CD14-positive monocyte (primary cell): Measurements from ENCODE around the gene LRWD1. TPM values are rescaled to one million over a fixed set of nuclear protein-coding genes. Genes with fewer than 3 reads are reported as not detected.
A peak's percentile ranks its signal among the peaks of the same experiment; 100 is the strongest.

Source experiments
- DNase-seq, 3 donors: peaks; one replicate each; pipeline ENCODE4 v3.0.0-alpha.2; 2011 to 2022
- H2AFZ ChIP-seq: 2 replicates; pipeline ENCODE4 v1.6.0; 2012; ENCODE audit warnings: mild to moderate bottlenecking, low read depth, low read length, inconsistent platforms; ENCODE audit not compliant: insufficient read depth, poor library complexity, severe bottlenecking
- H3K27ac ChIP-seq, 2 donors: 1 replicate in 1 of 2; 2 replicates in 1 of 2; pipeline ENCODE4 v1.5.1; 2012 to 2013; ENCODE audit warnings: low read length in 2 of 2, control low read depth in 1 of 2, inconsistent platforms in 1 of 2, low read depth in 1 of 2, mild to moderate bottlenecking in 1 of 2
- H3K27me3 ChIP-seq, 2 donors: one replicate each; pipeline versions ENCODE4 v1.6.0 to v1.6.1; 2011 to 2013; ENCODE audit warnings: low read length in 2 of 2; ENCODE audit not compliant: control insufficient read depth in 2 of 2, insufficient read depth in 2 of 2
- H3K36me3 ChIP-seq, 2 donors: replicated peaks in 1 of 2; 1 replicate in 1 of 2; 2 replicates in 1 of 2; pipeline versions ENCODE4 v1.5.1 to v1.6.1; 2012 to 2013; ENCODE audit warnings: low read length in 2 of 2, control low read depth in 1 of 2, inconsistent platforms in 1 of 2, mild to moderate bottlenecking in 1 of 2; ENCODE audit not compliant: insufficient read depth in 2 of 2, control insufficient read depth in 1 of 2
- H3K4me1 ChIP-seq, 2 donors: 1 replicate in 1 of 2; 2 replicates in 1 of 2; pipeline versions ENCODE4 v1.5.1 to v1.6.1; 2012 to 2013; ENCODE audit warnings: low read length in 2 of 2, control low read depth in 1 of 2, inconsistent platforms in 1 of 2, mild to moderate bottlenecking in 1 of 2, moderate library complexity in 1 of 2; ENCODE audit not compliant: insufficient read depth in 2 of 2, control insufficient read depth in 1 of 2
- H3K4me2 ChIP-seq: replicated peaks from 2 replicates; pipeline ENCODE3; 2012; ENCODE audit warnings: low read length, moderate library complexity, mild to moderate bottlenecking; ENCODE audit not compliant: poor library complexity, severe bottlenecking; ENCODE audit errors: extremely low read depth
- H3K4me3 ChIP-seq, 3 experiments: fragments of 200-600 bp in 1 of 3; sonication (generic) in 1 of 3; replicated peaks in 1 of 3; 1 replicate in 2 of 3; 2 replicates in 1 of 3; pipeline ENCODE4 v1.5.1; 2011 to 2013; ENCODE audit warnings: low read length in 3 of 3, mild to moderate bottlenecking in 3 of 3, control low read depth in 2 of 3, low read depth in 2 of 3, inconsistent platforms in 1 of 3, moderate library complexity in 1 of 3
- H3K79me2 ChIP-seq: 2 replicates; pipeline ENCODE4 v1.6.0; 2012; ENCODE audit warnings: mild to moderate bottlenecking, control low read depth, inconsistent platforms, low read length, moderate library complexity; ENCODE audit not compliant: insufficient read depth
- H3K9ac ChIP-seq: 2 replicates; pipeline ENCODE4 v1.6.0; 2017; ENCODE audit warnings: low read length, mild to moderate bottlenecking; ENCODE audit not compliant: insufficient read depth, poor library complexity, severe bottlenecking
- H3K9me3 ChIP-seq, 2 donors: replicated peaks in 1 of 2; 1 replicate in 1 of 2; 2 replicates in 1 of 2; pipeline versions ENCODE4 v1.5.1 to v1.6.1; 2012 to 2013; ENCODE audit warnings: low read length in 2 of 2, control low read depth in 1 of 2; ENCODE audit not compliant: control insufficient read depth in 1 of 2, insufficient read depth in 1 of 2
- H4K20me1 ChIP-seq: 2 replicates; pipeline ENCODE4 v1.6.0; 2012; ENCODE audit warnings: mild to moderate bottlenecking, low read length, control low read depth, moderate library complexity; ENCODE audit not compliant: insufficient read depth
- H3K27ac Mint-ChIP-seq, 7 donors: one replicate each; pipeline ENCODE4 v1.8.0; 2020; ENCODE audit warnings: mild to moderate bottlenecking in 7 of 7, mixed read lengths in 7 of 7, moderate library complexity in 6 of 7, inconsistent platforms in 2 of 7
- H3K27me3 Mint-ChIP-seq, 3 donors: one replicate each; pipeline ENCODE4 v1.8.0; 2021 to 2022; ENCODE audit warnings: low read depth in 3 of 3, mild to moderate bottlenecking in 3 of 3, mixed read lengths in 3 of 3, moderate library complexity in 3 of 3, inconsistent platforms in 1 of 3
- H3K36me3 Mint-ChIP-seq, 2 donors: one replicate each; pipeline ENCODE4 v1.8.0; 2020; ENCODE audit warnings: mixed read lengths in 2 of 2, inconsistent platforms in 1 of 2, mild to moderate bottlenecking in 1 of 2
- H3K4me1 Mint-ChIP-seq: one replicate; pipeline ENCODE4 v1.8.0; 2020; ENCODE audit warnings: mild to moderate bottlenecking, mixed read lengths
- H3K4me3 Mint-ChIP-seq, 2 donors: one replicate each; pipeline ENCODE4 v1.8.0; 2020; ENCODE audit warnings: mild to moderate bottlenecking in 2 of 2, mixed read lengths in 2 of 2, moderate library complexity in 1 of 2
- H3K9me3 Mint-ChIP-seq, 7 donors: one replicate each; pipeline ENCODE4 v1.8.0; 2020 to 2022; ENCODE audit warnings: mixed read lengths in 7 of 7, mild to moderate bottlenecking in 6 of 7, moderate library complexity in 6 of 7, inconsistent platforms in 2 of 7
- WGBS: methylation state at CpG from one replicate; pipeline ENCODE4 v1.1.5; 2013; ENCODE audit warnings: missing lambda C conversion rate; ENCODE audit not compliant: insufficient coverage; 5-methylcytosine and 5-hydroxymethylcytosine counted together
- intact Hi-C, 2 donors: fragments of 100-400 bp; cut with micrococcal nuclease; formaldehyde crosslinking; loops; one replicate each; pipeline versions ENCODE4 v1.15.0 to v1.15.1; 2023
- polyA plus RNA-seq, 3 donors: library from polyadenylated mRNA; depleted of rRNA in 1 of 3; unstranded in 2 of 3; stranded (reverse) in 1 of 3; fragments of 300-500 nt in 2 of 3; fragments of >200 nt in 1 of 3; fragmentation: Illumina TruSeq in 2 of 3; gene quantifications; 1 replicate in 2 of 3; 2 replicates in 1 of 3; pipeline ENCODE4 v1.2.3, GENCODE V29; 2012 to 2021
- TF ChIP-seq, protein P1 (sequence below): fragments of 200-600 bp; IDR thresholded peaks from one replicate; pipeline ENCODE4 v1.8.0; 2022; ENCODE audit warnings: antibody characterized with exemption, mild to moderate bottlenecking

The LRWD1 gene
- polyA plus RNA-seq, 3 donors: 5.4 to 10.7 (median 6.1) TPM

DNA sequence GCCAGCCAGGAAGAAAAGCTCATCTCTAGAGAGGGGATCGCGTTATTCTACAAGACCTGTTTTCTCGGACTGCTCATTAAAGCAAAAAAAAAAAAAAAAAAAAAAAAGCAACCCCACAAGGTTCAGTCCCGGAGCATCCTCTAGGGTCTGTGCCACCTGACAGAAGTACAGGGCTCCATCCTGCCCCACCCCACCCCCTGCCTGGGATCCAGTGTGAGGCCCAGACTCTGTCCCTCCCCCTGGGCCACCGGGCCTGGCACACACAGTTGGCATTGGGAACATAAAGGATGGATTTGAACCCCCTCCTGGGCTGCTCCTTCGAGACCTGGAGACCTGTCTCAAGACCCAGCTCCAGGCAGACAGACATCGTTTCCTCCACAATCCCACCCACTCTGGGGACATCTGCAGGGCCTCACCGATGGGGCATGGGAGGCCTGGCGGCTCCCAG is 30.7 kb upstream of the LRWD1 start:
- Histone ChIP-seq H2AFZ (peak overlapping the region; percentile 83), H3K27me3 (no peaks in the 10 kb centered on the region), H3K4me2 (peak overlapping the region; percentile 79), H3K4me3 (peak overlapping the region; percentile 64 to 88 (median 69)), H3K9me3 (no peaks in the 10 kb centered on the region), H3K36me3 (peaks cover 12 to 19% of the 10 kb centered on the region in 2 donors), H3K27ac (peak overlapping the region; percentile 50 to 100), H3K4me1 (peaks cover 50 to 57% of the 10 kb centered on the region in 2 donors), H4K20me1 (no peaks in the 10 kb centered on the region), H3K79me2 (peaks cover 21% of the 10 kb centered on the region), H3K9ac (peak overlapping the region; percentile 85)
- no peak for DNase-seq
- Mint-ChIP-seq H3K36me3 (peaks cover 11 to 24% of the 10 kb centered on the region in 2 donors), H3K4me3 (peak overlapping the region; percentile 83 to 92), H3K27me3 (peaks cover 0 to 2% (median 1%) of the 10 kb centered on the region in 3 donors), H3K4me1 (peaks cover 56% of the 10 kb centered on the region), H3K9me3 (peaks cover 0 to 2% (median 0%) of the 10 kb centered on the region in 7 donors), H3K27ac (peak overlapping the region; percentile 45 to 90 (median 83))
- 36% methylated on average over 4 of the region's 9 CpGs for WGBS
- intact Hi-C loops: loop anchor here in 1 of 2 donors (2.0 to 5.0 kb wide), 2 partner anchors 13 to 37 kb away; partner anchors contain the start of gene PRKRIP1
- TF ChIP-seq, protein P1, sequence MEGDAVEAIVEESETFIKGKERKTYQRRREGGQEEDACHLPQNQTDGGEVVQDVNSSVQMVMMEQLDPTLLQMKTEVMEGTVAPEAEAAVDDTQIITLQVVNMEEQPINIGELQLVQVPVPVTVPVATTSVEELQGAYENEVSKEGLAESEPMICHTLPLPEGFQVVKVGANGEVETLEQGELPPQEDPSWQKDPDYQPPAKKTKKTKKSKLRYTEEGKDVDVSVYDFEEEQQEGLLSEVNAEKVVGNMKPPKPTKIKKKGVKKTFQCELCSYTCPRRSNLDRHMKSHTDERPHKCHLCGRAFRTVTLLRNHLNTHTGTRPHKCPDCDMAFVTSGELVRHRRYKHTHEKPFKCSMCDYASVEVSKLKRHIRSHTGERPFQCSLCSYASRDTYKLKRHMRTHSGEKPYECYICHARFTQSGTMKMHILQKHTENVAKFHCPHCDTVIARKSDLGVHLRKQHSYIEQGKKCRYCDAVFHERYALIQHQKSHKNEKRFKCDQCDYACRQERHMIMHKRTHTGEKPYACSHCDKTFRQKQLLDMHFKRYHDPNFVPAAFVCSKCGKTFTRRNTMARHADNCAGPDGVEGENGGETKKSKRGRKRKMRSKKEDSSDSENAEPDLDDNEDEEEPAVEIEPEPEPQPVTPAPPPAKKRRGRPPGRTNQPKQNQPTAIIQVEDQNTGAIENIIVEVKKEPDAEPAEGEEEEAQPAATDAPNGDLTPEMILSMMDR: no peak

DNA sequence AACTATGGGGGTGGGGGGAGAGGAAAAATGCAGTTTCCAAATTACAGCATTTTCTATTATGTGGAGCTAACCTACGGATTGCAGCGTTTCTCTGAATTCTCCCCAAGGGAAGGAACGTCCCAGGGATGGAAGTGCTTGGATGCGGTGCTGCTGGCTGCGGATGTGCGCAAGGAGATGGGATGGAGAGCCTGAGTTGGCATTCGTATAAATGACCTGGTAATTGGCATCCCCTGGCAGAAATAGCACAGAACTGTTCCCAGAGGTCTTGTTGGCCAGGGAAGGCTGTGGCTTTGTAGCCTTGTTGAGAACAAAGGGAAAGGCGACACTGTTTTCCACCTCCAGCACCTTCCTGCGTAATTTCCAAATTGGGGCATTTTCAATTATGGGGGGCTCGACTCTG is 28.7 kb upstream of the LRWD1 start:
- no peaks in the 10 kb centered on the region for H3K9me3 Mint-ChIP-seq
- intact Hi-C loops: no loop called here
- Histone ChIP-seq H2AFZ (no peak overlapping the region), H3K79me2 (peaks cover 21% of the 10 kb centered on the region), H3K4me1 (peaks cover 29 to 36% of the 10 kb centered on the region in 2 donors), H3K4me3 (no peak overlapping the region), H3K9me3 (no peaks in the 10 kb centered on the region), H3K9ac (peak overlapping the region; percentile 4), H3K4me2 (no peak overlapping the region), H3K27me3 (no peaks in the 10 kb centered on the region), H3K36me3 (peaks cover 20 to 35% of the 10 kb centered on the region in 2 donors), H4K20me1 (no peaks in the 10 kb centered on the region), H3K27ac (no peak overlapping the region)
- 87% methylated on average over 7 of the region's 10 CpGs for WGBS
- no peak for DNase-seq
- H3K4me3 Mint-ChIP-seq: no peak overlapping the region
- H3K27ac Mint-ChIP-seq: peak overlapping the region in 3 of 7 donors; percentile 33 to 67 (median 62)
- H3K4me1 Mint-ChIP-seq: peaks cover 36% of the 10 kb centered on the region
- H3K36me3 Mint-ChIP-seq: peaks cover 17 to 23% of the 10 kb centered on the region in 2 donors
- TF ChIP-seq, protein P1: no peak
- peaks cover 0 to 4% (median 3%) of the 10 kb centered on the region in 3 donors for H3K27me3 Mint-ChIP-seq
